Endothelial cell (in vitro differentiated cells): ENCODE measurements around the gene EHD1. TPM values are rescaled to one million over a fixed set of nuclear protein-coding genes. Genes with fewer than 3 reads are reported as not detected.
"Not testable (repeated sequence)": the region's sequence is repeated elsewhere in the genome, so short reads cannot be mapped to it uniquely, and the experiment has no call there.

Experiments
- DNase-seq: peaks from one replicate; pipeline ENCODE4 v3.0.0; 2021; ENCODE audit warnings: low spot score
- H3K27ac Mint-ChIP-seq: one replicate; pipeline ENCODE4 v1.8.0; 2021; ENCODE audit warnings: mixed read lengths, inconsistent platforms; ENCODE audit not compliant: unreplicated experiment
- H3K27me3 Mint-ChIP-seq: one replicate; pipeline ENCODE4 v1.8.0; 2021; ENCODE audit warnings: mild to moderate bottlenecking, moderate library complexity, mixed read lengths, inconsistent platforms; ENCODE audit not compliant: unreplicated experiment
- H3K36me3 Mint-ChIP-seq: one replicate; pipeline ENCODE4 v1.8.0; 2021; ENCODE audit warnings: mild to moderate bottlenecking, low read depth, mixed read lengths, inconsistent platforms; ENCODE audit not compliant: unreplicated experiment
- H3K4me1 Mint-ChIP-seq: one replicate; pipeline ENCODE4 v1.8.0; 2021; ENCODE audit warnings: mild to moderate bottlenecking, mixed read lengths, inconsistent platforms; ENCODE audit not compliant: unreplicated experiment
- H3K4me3 Mint-ChIP-seq: one replicate; pipeline ENCODE4 v1.8.0; 2021; ENCODE audit warnings: mild to moderate bottlenecking, mixed read lengths, inconsistent platforms; ENCODE audit not compliant: unreplicated experiment
- H3K9me3 Mint-ChIP-seq: one replicate; pipeline ENCODE4 v1.8.0; 2021; ENCODE audit warnings: mixed read lengths, inconsistent platforms; ENCODE audit not compliant: unreplicated experiment
- total RNA-seq: library from RNA; stranded (reverse); fragmentation: NEBNext Ultra II Directional; extraction: Animal tissue kit (Norgen Biotek cat#: 25700); gene quantifications from one replicate; pipeline ENCODE4 v1.2.1, GENCODE V29; 2021; ENCODE audit not compliant: unreplicated experiment
- TF ChIP-seq, protein P1 (sequence below): fragments of 200-600 bp; sonication (generic); IDR thresholded peaks from one replicate; pipeline ENCODE4 v1.5.0; 2021; ENCODE audit warnings: antibody characterized with exemption; ENCODE audit not compliant: unreplicated experiment

Gene EHD1
- total RNA-seq, 1 donor from 2014 or later: 84.0 TPM

DNA sequence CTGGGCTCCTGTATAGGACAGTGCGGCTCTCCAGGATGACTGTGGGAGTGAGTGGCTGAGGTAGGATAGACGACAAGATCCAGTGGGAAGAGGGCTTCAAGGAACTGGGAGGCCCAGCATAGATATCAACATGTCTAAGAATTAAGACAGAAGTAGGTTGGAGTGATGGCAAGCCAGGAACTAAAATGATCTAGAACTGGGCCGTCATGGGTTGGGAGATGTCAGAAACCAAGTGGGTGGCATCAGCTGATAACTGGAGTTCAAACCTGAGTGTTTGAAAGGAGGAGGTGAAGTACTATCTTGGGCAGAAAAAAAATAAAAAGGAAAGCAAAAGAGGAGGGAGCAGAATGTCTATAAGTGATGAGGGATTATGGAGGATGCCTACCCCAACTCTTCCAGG is 60.9 kb downstream of the EHD1 start:
- no peaks in the 10 kb centered on the region for H3K9me3 Mint-ChIP-seq
- H3K36me3 Mint-ChIP-seq: no peaks in the 10 kb centered on the region
- H3K4me3 Mint-ChIP-seq: no peak overlapping the region
- DNase-seq: no peak
- H3K27me3 Mint-ChIP-seq: peaks cover 3% of the 10 kb centered on the region
- TF ChIP-seq, protein P1, sequence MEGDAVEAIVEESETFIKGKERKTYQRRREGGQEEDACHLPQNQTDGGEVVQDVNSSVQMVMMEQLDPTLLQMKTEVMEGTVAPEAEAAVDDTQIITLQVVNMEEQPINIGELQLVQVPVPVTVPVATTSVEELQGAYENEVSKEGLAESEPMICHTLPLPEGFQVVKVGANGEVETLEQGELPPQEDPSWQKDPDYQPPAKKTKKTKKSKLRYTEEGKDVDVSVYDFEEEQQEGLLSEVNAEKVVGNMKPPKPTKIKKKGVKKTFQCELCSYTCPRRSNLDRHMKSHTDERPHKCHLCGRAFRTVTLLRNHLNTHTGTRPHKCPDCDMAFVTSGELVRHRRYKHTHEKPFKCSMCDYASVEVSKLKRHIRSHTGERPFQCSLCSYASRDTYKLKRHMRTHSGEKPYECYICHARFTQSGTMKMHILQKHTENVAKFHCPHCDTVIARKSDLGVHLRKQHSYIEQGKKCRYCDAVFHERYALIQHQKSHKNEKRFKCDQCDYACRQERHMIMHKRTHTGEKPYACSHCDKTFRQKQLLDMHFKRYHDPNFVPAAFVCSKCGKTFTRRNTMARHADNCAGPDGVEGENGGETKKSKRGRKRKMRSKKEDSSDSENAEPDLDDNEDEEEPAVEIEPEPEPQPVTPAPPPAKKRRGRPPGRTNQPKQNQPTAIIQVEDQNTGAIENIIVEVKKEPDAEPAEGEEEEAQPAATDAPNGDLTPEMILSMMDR: no peak
- H3K27ac Mint-ChIP-seq: no peak overlapping the region
- no peaks in the 10 kb centered on the region for H3K4me1 Mint-ChIP-seq

DNA sequence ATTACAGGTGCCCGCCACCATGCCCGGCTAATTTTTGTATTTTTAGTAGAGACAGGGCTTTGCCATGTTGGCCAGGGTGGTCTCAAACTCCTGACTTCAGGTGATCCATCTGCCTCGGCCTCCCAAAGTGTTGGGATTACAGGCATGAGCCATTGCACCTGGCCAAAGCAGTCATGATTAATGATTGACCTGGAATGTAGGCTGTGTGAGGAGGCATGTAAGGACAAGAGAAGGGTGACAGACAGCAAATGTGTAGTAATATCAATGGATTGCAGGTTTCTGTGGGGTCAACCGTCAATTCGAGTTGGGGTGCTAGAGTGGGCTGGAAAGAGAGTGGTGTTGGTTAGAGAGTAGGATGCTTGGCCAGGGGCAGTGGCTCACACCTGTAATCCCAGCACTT is 63.0 kb downstream of the EHD1 start:
- H3K9me3 Mint-ChIP-seq, DNase-seq, H3K4me3 Mint-ChIP-seq, H3K27me3 Mint-ChIP-seq, H3K27ac Mint-ChIP-seq, H3K36me3 Mint-ChIP-seq, H3K4me1 Mint-ChIP-seq: not testable (repeated sequence)

DNA sequence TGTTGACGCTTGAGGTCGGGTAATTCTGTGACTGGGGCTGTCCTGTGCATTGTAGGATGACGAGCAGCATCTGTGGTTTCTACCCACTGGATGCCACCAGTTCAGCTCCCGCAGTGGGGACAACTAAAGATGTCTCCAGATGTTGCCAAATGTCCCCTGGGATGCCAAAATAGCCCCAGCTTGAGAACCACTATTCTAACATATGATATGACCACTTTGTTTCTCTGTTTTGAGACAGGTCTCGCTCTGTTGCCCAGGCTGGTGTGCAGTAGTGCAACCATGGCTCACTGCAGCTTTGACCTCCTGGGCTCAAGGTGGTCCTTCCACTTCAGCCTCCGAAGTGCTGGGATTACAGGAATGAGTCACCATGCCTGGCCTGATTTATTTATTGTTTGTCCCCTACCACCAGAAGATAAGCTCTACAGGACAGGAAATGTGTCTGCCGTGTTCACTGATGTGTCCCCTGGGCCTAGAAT is 63.7 kb downstream of the EHD1 start:
- TF ChIP-seq, protein P1: no peak
- peaks cover 3% of the 10 kb centered on the region for H3K27me3 Mint-ChIP-seq
- H3K27ac Mint-ChIP-seq: no peak overlapping the region

DNA sequence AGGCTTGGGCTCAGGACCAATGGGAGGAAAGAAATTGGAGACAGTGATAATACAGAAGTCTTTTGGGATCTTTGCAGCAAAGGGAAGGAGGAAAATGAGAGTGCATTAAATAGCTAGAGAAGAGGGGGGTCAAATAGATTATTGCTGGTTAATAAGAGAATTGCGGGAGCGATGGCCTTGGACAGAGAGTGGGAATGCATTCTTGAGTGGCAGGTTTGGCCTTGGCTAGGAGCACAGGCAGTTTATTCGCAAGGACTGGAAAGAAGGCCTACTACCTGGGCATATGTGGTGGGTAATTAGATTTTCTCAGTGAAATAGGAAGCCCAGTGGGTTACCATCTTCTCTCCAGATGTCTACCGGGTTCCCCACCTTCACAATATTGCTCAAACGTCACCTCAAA is 64.6 kb downstream of the EHD1 start:
- Mint-ChIP-seq H3K4me1 (no peaks in the 10 kb centered on the region), H3K27me3 (peaks cover 3% of the 10 kb centered on the region), H3K9me3 (no peaks in the 10 kb centered on the region), H3K36me3 (no peaks in the 10 kb centered on the region), H3K4me3 (no peak overlapping the region), H3K27ac (no peak overlapping the region)
- DNase-seq: no peak
- TF ChIP-seq, protein P1: no peak

More for the DNA sequence above, 63.7 kb downstream of the EHD1 start:
- no peak overlapping the region for H3K4me3 Mint-ChIP-seq
- H3K36me3 Mint-ChIP-seq: no peaks in the 10 kb centered on the region
- H3K4me1 Mint-ChIP-seq: no peaks in the 10 kb centered on the region
- H3K9me3 Mint-ChIP-seq: no peaks in the 10 kb centered on the region
- DNase-seq: no peak

DNA sequence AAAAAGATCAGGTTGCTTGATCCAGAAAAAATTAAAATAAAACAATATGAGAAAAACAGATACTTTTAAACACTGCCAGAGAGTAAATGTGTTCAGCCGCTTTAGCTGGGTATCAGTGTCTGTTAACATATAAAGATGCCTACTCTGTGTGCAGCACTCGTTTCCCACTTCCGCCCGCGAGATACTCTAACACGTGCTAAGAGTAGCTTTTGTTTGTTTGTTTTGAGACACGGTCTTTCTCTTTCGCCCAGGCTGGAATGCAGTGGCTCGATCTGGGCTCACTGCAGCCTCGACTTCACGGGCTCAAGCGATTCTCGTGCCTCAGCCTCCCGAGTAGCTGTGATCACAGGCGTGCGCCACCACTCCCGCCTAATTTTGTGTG is 67.5 kb downstream of the EHD1 start:
- Mint-ChIP-seq H3K4me1 (no peaks in the 10 kb centered on the region), H3K27me3 (peaks cover 12% of the 10 kb centered on the region), H3K4me3 (peak overlapping the region; percentile 90), H3K36me3 (peaks cover 10% of the 10 kb centered on the region), H3K27ac (no peak overlapping the region), H3K9me3 (no peaks in the 10 kb centered on the region)
- TF ChIP-seq, protein P1: no peak
- DNase-seq: no peak
